ENCODE results near the gene GBF1.

GBF1 gene

DNA sequence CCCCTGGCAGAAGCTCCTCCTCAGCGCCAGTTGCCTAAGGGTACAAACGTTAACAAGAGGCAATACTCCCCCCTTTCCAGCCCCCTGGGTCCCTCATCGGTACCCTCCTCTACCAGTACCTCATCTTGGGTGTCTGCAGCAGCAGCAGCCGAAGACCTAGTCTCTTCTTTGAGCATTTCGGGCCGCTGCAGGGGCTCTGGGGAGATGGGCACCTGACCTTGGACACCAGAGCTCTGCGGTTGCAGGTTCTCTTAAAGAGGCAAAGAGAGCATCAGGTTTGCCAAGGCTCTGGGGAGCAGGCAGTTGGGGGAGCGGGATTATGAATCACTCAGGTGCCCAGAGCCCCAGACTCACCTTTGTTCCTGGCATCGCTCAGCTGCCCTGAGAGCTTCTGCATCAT lies 178.8 kb downstream of the GBF1 start:
- no peak for DNase-seq (ENCODE audit: low spot score)

DNA sequence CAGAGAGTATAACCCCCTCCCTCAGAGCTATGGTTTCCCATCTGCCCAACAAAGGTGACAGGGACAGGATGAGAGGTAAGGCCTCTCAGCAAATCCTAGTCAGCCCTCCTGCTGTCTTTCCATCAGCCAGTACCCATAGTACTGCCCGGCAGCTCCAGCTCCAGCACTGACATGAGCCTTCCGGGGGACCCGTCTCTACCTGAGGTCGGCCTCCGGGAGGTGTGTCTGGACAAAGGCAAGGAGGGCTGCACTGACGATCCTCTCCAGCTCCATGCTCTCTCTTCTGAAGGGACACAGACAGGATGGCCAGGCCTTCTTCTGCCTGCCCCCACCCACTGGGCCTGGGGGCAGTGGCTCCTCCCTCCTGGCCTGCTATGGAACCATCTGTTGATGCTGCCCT lies 179.6 kb downstream of the GBF1 start:
- no peak for DNase-seq (ENCODE audit: low spot score)

GRCh38 chr10:102425444-102425843 lies 180.1 kb downstream of the GBF1 start:
- DNase-seq (ENCODE audit: low spot score) = no peak

DNA sequence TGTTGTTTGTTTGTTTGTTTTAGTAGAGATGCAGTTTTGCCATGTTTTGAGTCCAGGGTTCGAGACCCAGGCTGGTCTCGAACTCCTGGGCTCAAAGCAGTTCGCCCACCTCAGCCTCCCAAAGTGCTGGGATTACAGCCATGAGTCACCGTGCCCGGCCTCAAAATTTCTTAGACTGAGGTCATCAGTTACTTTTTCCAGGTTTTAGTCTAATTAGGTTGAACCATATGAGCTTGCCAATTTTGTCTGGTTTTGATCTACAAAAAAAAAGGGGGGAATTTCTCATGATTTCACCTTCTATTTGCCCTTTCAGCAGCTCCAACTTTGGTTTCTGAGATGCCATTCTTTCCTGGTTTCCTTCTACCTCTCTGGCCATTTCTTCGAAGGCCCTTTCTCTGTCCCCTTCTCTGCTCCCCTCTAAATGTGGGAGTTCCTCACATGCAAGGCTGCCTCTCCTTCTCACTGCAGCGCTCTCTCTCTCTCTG lies 181.5 kb downstream of the GBF1 start:
- DNase-seq (ENCODE audit: low spot score) = no peak

DNA sequence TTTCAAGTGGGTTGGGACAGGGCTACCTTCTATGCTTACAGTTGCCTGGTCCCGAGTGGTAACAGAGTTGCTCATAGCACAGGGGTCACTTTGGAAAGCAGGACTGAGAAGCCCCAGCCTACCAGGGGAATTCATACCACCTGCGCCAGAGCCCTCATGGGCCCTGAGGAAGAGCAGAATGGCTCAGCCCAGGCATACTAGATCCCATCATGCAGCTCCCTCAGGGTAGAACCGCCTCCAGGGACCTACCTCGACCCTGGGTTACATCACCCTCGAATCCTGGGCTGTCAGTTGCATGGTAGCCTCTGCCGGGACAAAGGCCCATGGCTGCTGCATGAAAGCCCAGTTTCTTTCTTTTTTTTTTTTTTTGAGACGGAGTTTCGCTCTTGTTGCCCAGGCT lies 184.1 kb downstream of the GBF1 start:
- DNase-seq (ENCODE audit: low spot score) = no peak

GRCh38 chr10:102431452-102432124 lies 186.3 kb downstream of the GBF1 start:
- peak; percentile 55 for DNase-seq (ENCODE audit: low spot score)

Measured in AG20443 (cell line).